Measurements from ENCODE around the gene STIP1. TPM values are rescaled to one million over a fixed set of nuclear protein-coding genes. Genes with fewer than 3 reads are reported as not detected.

The STIP1 gene
- total and polyA plus RNA-seq, 10 of the 15 experiments (the other 5 are each of a cell fraction or from before 2014, with no cell fraction given) = 25.2 to 291 (median 191) TPM

DNA sequence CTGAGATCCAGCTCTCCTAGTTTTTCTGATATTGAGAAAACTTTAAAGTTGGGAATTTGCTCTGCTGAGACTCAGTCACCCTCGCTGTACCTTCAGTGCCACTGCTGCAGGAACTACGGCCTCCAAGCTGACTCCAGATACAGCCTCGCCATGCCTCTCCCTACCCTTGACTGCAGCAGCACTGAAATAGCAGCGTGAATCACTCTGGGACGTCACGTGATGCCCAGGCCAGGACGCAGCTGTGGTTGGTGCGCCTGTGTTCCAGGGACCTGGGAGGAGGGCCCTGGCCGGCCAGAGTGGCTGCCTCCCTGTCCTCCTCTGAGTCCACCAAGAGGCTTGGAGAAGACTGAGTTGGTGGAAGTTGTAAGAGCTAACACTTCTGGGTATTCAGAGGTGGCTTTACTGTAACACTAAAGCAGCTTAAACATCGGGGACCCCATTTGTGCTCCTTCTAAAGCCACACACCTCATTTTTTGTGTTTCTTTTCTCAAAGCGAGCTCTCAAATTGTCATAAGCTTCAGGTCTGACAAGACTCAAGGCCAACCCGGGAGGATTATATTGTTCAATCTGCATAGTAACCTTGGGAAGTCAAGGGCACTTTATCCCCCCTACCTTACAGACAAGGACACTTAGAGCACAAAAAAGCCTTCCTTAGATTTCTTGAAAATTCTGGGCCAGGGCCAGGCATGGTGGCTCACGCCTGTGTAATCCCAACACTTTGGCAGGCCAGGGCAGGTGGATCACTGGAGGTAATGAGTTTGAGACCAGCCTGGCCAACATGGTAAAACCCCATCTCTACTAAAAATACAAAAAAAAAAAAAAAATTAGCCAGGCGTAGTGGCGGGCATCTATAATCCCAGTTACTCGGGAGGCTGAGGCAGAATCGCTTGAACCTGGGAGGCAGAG lies 4.2 kb upstream of the STIP1 start (continued):
- TF ChIP-seq, protein P1, sequence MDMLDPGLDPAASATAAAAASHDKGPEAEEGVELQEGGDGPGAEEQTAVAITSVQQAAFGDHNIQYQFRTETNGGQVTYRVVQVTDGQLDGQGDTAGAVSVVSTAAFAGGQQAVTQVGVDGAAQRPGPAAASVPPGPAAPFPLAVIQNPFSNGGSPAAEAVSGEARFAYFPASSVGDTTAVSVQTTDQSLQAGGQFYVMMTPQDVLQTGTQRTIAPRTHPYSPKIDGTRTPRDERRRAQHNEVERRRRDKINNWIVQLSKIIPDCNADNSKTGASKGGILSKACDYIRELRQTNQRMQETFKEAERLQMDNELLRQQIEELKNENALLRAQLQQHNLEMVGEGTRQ (IDR thresholded peaks at IDR 0.05; ENCODE audit: borderline replicate concordance, low read depth, low read length) = peak; percentile 70
- peak; percentile 56 to 88; a peak in 3 of 4 replicates for TF ChIP-seq BHLHE40 (IDR thresholded peaks at IDR 0.05; ENCODE audit: borderline replicate concordance in 1 of 2, low read depth in 2 of 2, low read length in 1 of 2)
- TF ChIP-seq STAT3 (IDR thresholded peaks at IDR 0.05; ENCODE audit: low read depth, low read length) = no peak
- peak in 1 of 2 experiments; percentile 11; a peak in 1 of 4 replicates for TF ChIP-seq IKZF2 (IDR thresholded peaks at IDR 0.05)
- TF ChIP-seq, protein P2, sequence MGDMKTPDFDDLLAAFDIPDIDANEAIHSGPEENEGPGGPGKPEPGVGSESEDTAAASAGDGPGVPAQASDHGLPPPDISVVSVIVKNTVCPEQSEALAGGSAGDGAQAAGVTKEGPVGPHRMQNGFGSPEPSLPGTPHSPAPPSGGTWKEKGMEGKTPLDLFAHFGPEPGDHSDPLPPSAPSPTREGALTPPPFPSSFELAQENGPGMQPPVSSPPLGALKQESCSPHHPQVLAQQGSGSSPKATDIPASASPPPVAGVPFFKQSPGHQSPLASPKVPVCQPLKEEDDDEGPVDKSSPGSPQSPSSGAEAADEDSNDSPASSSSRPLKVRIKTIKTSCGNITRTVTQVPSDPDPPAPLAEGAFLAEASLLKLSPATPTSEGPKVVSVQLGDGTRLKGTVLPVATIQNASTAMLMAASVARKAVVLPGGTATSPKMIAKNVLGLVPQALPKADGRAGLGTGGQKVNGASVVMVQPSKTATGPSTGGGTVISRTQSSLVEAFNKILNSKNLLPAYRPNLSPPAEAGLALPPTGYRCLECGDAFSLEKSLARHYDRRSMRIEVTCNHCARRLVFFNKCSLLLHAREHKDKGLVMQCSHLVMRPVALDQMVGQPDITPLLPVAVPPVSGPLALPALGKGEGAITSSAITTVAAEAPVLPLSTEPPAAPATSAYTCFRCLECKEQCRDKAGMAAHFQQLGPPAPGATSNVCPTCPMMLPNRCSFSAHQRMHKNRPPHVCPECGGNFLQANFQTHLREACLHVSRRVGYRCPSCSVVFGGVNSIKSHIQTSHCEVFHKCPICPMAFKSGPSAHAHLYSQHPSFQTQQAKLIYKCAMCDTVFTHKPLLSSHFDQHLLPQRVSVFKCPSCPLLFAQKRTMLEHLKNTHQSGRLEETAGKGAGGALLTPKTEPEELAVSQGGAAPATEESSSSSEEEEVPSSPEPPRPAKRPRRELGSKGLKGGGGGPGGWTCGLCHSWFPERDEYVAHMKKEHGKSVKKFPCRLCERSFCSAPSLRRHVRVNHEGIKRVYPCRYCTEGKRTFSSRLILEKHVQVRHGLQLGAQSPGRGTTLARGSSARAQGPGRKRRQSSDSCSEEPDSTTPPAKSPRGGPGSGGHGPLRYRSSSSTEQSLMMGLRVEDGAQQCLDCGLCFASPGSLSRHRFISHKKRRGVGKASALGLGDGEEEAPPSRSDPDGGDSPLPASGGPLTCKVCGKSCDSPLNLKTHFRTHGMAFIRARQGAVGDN (IDR thresholded peaks at IDR 0.05) = 0 out of 2 replicates have a peak, but pooled peaks have one; percentile 38
- TF ChIP-seq, protein P3, sequence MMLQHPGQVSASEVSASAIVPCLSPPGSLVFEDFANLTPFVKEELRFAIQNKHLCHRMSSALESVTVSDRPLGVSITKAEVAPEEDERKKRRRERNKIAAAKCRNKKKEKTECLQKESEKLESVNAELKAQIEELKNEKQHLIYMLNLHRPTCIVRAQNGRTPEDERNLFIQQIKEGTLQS (IDR thresholded peaks at IDR 0.05; ENCODE audit: borderline replicate concordance, extremely low read depth, low read depth, low read length) = peak; percentile 75; the same call in 1 of the 2 replicates
- TF ChIP-seq, protein P4, sequence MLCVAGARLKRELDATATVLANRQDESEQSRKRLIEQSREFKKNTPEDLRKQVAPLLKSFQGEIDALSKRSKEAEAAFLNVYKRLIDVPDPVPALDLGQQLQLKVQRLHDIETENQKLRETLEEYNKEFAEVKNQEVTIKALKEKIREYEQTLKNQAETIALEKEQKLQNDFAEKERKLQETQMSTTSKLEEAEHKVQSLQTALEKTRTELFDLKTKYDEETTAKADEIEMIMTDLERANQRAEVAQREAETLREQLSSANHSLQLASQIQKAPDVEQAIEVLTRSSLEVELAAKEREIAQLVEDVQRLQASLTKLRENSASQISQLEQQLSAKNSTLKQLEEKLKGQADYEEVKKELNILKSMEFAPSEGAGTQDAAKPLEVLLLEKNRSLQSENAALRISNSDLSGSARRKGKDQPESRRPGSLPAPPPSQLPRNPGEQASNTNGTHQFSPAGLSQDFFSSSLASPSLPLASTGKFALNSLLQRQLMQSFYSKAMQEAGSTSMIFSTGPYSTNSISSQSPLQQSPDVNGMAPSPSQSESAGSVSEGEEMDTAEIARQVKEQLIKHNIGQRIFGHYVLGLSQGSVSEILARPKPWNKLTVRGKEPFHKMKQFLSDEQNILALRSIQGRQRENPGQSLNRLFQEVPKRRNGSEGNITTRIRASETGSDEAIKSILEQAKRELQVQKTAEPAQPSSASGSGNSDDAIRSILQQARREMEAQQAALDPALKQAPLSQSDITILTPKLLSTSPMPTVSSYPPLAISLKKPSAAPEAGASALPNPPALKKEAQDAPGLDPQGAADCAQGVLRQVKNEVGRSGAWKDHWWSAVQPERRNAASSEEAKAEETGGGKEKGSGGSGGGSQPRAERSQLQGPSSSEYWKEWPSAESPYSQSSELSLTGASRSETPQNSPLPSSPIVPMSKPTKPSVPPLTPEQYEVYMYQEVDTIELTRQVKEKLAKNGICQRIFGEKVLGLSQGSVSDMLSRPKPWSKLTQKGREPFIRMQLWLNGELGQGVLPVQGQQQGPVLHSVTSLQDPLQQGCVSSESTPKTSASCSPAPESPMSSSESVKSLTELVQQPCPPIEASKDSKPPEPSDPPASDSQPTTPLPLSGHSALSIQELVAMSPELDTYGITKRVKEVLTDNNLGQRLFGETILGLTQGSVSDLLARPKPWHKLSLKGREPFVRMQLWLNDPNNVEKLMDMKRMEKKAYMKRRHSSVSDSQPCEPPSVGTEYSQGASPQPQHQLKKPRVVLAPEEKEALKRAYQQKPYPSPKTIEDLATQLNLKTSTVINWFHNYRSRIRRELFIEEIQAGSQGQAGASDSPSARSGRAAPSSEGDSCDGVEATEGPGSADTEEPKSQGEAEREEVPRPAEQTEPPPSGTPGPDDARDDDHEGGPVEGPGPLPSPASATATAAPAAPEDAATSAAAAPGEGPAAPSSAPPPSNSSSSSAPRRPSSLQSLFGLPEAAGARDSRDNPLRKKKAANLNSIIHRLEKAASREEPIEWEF (IDR thresholded peaks at IDR 0.05; ENCODE audit: insufficient replicate concordance, low read depth, low read length) = no peak
- no peak for TF ChIP-seq NR2C2 (IDR thresholded peaks at IDR 0.05; ENCODE audit: borderline replicate concordance, control insufficient read depth, insufficient read length, low read depth)
- no peak for TF ChIP-seq CEBPB (IDR thresholded peaks at IDR 0.05; ENCODE audit: borderline replicate concordance in 1 of 2, low read depth in 2 of 2, low read length in 2 of 2)
- TF ChIP-seq CBFB (IDR thresholded peaks at IDR 0.05; ENCODE audit: low read depth) = no peak
- TF ChIP-seq, protein P5, sequence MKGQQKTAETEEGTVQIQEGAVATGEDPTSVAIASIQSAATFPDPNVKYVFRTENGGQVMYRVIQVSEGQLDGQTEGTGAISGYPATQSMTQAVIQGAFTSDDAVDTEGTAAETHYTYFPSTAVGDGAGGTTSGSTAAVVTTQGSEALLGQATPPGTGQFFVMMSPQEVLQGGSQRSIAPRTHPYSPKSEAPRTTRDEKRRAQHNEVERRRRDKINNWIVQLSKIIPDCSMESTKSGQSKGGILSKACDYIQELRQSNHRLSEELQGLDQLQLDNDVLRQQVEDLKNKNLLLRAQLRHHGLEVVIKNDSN (IDR thresholded peaks at IDR 0.05; ENCODE audit: borderline replicate concordance, extremely low read length, insufficient read depth, low read depth, low read length) = peak; percentile 96
- no peak for TF ChIP-seq SREBF1 (IDR thresholded peaks at IDR 0.05; ENCODE audit: low read length)
- TF ChIP-seq CBX5 (IDR thresholded peaks at IDR 0.05; ENCODE audit: low read depth) = no peak
- TF ChIP-seq JUND (IDR thresholded peaks at IDR 0.05; ENCODE audit: low read depth, low read length) = no peak
- no peak for TF ChIP-seq HCFC1 (IDR thresholded peaks at IDR 0.05; ENCODE audit: low read length)

Data from GM12878 (cell line).